HCT116 (cell line): Measurements from ENCODE around the gene ITK.

Experiments
- JUND ChIP-seq: IDR thresholded peaks from 2 replicates; pipeline ENCODE4 v1.6.1; 2012
- POLR2A ChIP-seq: IDR thresholded peaks from 2 replicates; pipeline ENCODE4 v1.7.0; 2011; ENCODE audit warnings: borderline replicate concordance; ENCODE audit not compliant: insufficient read depth, insufficient read length; ENCODE audit errors: extremely low read depth
- POLR2AphosphoS5 ChIP-seq: IDR thresholded peaks from 2 replicates; pipeline ENCODE4 v1.6.1; 2011; ENCODE audit warnings: mild to moderate bottlenecking, low read depth, low read length, moderate library complexity
- SP1 ChIP-seq: IDR thresholded peaks from 2 replicates; pipeline ENCODE4 v1.6.1; 2012; ENCODE audit warnings: low read depth
- YY1 ChIP-seq: IDR thresholded peaks from 2 replicates; pipeline ENCODE4 v1.6.1; 2011; ENCODE audit warnings: low read length, low read depth, moderate library complexity, mild to moderate bottlenecking; ENCODE audit not compliant: insufficient replicate concordance; ENCODE audit errors: extremely low read depth
- TF ChIP-seq, protein P1 (sequence below), 3 experiments: fragments of 200-600 bp in 1 of 3; sonication (generic) in 1 of 3; IDR thresholded peaks in 2 of 3; conservative IDR thresholded peaks in 1 of 3; 2 replicates each; pipeline ENCODE4 v1.5.1; 2012 to 2017; ENCODE audit warnings: low read depth in 2 of 3, low read length in 2 of 3, antibody characterized with exemption in 1 of 3, borderline replicate concordance in 1 of 3, control low read depth in 1 of 3, mild to moderate bottlenecking in 1 of 3, mixed read lengths in 1 of 3, mixed run types in 1 of 3, moderate library complexity in 1 of 3; ENCODE audit not compliant: insufficient read depth in 1 of 3

DNA sequence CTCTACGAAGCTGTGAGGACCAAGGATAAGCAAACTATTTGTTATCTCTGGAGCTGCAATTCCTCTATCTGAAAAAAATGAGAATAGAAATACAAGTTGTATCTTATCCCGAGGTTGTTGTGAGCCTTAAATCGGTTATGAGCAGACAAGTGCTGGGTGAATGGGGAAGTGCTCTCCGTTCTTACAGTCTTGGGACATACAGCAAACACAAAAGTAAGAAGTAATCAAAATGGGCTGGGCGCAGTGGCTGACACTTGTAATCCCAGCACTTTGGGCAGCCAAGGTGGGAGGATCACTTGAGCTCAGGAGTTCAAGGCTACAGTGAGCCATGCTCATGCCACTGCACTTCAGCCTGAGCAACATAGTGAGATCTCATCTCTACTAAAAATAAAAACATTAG, 31.7 kb downstream of the ITK start:
- TF ChIP-seq JUND (no peak), SP1 (no peak), YY1 (no peak), POLR2A (no peak), POLR2AphosphoS5 (no peak)
- TF ChIP-seq, protein P1, sequence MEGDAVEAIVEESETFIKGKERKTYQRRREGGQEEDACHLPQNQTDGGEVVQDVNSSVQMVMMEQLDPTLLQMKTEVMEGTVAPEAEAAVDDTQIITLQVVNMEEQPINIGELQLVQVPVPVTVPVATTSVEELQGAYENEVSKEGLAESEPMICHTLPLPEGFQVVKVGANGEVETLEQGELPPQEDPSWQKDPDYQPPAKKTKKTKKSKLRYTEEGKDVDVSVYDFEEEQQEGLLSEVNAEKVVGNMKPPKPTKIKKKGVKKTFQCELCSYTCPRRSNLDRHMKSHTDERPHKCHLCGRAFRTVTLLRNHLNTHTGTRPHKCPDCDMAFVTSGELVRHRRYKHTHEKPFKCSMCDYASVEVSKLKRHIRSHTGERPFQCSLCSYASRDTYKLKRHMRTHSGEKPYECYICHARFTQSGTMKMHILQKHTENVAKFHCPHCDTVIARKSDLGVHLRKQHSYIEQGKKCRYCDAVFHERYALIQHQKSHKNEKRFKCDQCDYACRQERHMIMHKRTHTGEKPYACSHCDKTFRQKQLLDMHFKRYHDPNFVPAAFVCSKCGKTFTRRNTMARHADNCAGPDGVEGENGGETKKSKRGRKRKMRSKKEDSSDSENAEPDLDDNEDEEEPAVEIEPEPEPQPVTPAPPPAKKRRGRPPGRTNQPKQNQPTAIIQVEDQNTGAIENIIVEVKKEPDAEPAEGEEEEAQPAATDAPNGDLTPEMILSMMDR (IDR thresholded peaks at IDR 0.05 in 2 of 3, conservative IDR thresholded peaks at IDR 0.05 in 1 of 3; ENCODE audit: borderline replicate concordance in 1 of 3, insufficient read depth in 1 of 3, low read depth in 2 of 3, low read length in 2 of 3): no peak
